OCI-LY7 (cell line): ENCODE results near the gene KCNQ1.

Experiments
- EZH2phosphoT487 ChIP-seq: fragments of 200-600 bp; sonication (generic); IDR thresholded peaks from 2 replicates; pipeline ENCODE4 v1.6.1; 2018; ENCODE audit warnings: low read depth, borderline replicate concordance, mild to moderate bottlenecking, mixed run types, antibody characterized with exemption, low read length, moderate library complexity, mixed read lengths
- TF ChIP-seq, protein P1 (sequence below): fragments of 200-600 bp; sonication (generic); conservative IDR thresholded peaks from 2 replicates; pipeline ENCODE4 v1.5.1; 2014; ENCODE audit warnings: mild to moderate bottlenecking, antibody characterized with exemption, low read length, moderate library complexity, mixed read lengths

DNA sequence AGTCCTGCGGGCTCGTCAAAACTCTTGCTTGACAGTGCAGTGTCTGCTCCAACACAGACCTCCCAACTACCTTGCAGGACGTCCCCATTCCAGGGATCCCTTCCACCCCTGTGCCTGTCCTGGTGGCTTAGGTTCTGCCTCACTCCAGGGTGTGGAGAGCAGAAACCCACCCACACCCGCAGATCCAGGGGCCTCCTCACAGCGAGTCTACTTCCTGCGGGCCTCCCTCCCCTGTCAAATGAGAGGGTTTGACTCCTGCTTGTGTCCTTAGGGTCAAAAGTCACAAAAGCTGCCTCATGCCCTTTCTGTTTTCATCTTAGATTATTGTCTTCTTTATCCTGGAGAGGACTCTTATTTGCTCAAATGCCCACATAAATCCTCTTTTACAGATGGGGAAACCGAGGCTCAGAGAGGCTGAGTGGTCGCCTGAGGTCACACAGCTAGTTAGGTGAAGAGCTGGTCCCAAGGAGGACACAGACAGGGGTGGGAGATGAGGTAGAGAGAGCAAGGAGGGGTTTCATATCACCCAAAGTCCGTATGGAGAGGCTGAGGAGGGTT is 336.1 kb downstream of the KCNQ1 start:
- TF ChIP-seq, protein P1, sequence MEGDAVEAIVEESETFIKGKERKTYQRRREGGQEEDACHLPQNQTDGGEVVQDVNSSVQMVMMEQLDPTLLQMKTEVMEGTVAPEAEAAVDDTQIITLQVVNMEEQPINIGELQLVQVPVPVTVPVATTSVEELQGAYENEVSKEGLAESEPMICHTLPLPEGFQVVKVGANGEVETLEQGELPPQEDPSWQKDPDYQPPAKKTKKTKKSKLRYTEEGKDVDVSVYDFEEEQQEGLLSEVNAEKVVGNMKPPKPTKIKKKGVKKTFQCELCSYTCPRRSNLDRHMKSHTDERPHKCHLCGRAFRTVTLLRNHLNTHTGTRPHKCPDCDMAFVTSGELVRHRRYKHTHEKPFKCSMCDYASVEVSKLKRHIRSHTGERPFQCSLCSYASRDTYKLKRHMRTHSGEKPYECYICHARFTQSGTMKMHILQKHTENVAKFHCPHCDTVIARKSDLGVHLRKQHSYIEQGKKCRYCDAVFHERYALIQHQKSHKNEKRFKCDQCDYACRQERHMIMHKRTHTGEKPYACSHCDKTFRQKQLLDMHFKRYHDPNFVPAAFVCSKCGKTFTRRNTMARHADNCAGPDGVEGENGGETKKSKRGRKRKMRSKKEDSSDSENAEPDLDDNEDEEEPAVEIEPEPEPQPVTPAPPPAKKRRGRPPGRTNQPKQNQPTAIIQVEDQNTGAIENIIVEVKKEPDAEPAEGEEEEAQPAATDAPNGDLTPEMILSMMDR, result no peak
- no peak for TF ChIP-seq EZH2phosphoT487
